Lung (tissue), 12 donors: ENCODE measurements around the gene PRMT2. TPM values are rescaled to one million over a fixed set of nuclear protein-coding genes. Genes with fewer than 3 reads are reported as not detected.

Source experiments
- ATAC-seq: fragments of 200-7000 bp; cut with Tn5 transposase; one replicate; pipeline ENCODE4 v1.9.1; 2020; ENCODE audit warnings: moderate number of reproducible peaks; ENCODE audit not compliant: insufficient read depth, low FRiP score
- DNase-seq, 3 donors: peaks; one replicate each; pipeline ENCODE4 v3.0.0-alpha.2; 2013 to 2017
- H3K27ac ChIP-seq, 2 donors: one replicate each; pipeline ENCODE4 v1.5.1; 2013; ENCODE audit warnings: mild to moderate bottlenecking in 2 of 2, moderate library complexity in 2 of 2, control low read depth in 1 of 2, inconsistent platforms in 1 of 2, low read depth in 1 of 2, low read length in 1 of 2
- H3K27me3 ChIP-seq, 3 donors: one replicate each; pipeline ENCODE4 v1.5.1; 2013; ENCODE audit warnings: low read length in 2 of 3; ENCODE audit not compliant: control insufficient read depth in 3 of 3, insufficient read depth in 3 of 3
- H3K36me3 ChIP-seq, 4 donors: one replicate each; pipeline ENCODE4 v1.5.1; 2013; ENCODE audit warnings: low read length in 4 of 4, mild to moderate bottlenecking in 1 of 4, moderate library complexity in 1 of 4; ENCODE audit not compliant: control insufficient read depth in 4 of 4, insufficient read depth in 4 of 4
- H3K4me1 ChIP-seq, 5 donors: one replicate each; pipeline ENCODE4 v1.5.1; 2013; ENCODE audit warnings: low read length in 5 of 5, mild to moderate bottlenecking in 2 of 5, moderate library complexity in 1 of 5; ENCODE audit not compliant: control insufficient read depth in 5 of 5, insufficient read depth in 5 of 5
- H3K4me3 ChIP-seq: one replicate; pipeline ENCODE4 v1.5.1; 2013; ENCODE audit warnings: mild to moderate bottlenecking, control low read depth, moderate library complexity
- H3K9ac ChIP-seq, 2 donors: one replicate each; pipeline ENCODE4 v1.5.1; 2013; ENCODE audit warnings: low read length in 2 of 2, control low read depth in 1 of 2; ENCODE audit not compliant: insufficient read depth in 1 of 2
- H3K9me3 ChIP-seq, 4 donors: one replicate each; pipeline ENCODE4 v1.5.1; 2013; ENCODE audit warnings: low read length in 3 of 4, mild to moderate bottlenecking in 1 of 4, moderate library complexity in 1 of 4; ENCODE audit not compliant: control insufficient read depth in 4 of 4, insufficient read depth in 3 of 4
- WGBS, 2 donors: extraction: QIAGEN DNeasy Blood & Tissue Kit; methylation state at CpG; one replicate each; pipeline ENCODE4 v1.1.7; 2013; 5-methylcytosine and 5-hydroxymethylcytosine counted together
- polyA plus RNA-seq, 2 donors: library from polyadenylated mRNA; stranded (reverse); fragments of 200-250 nt; gene quantifications; one replicate each; pipeline ENCODE4 v1.2.1, GENCODE V29; 2013
- total RNA-seq, 2 donors: library from RNA; depleted of rRNA in 1 of 2; stranded (reverse); fragments of >200 nt in 1 of 2; gene quantifications; one replicate each; pipeline ENCODE4 v1.2.1, GENCODE V29; 2014 to 2021
- TF ChIP-seq, protein P1 (sequence below): IDR thresholded peaks from 2 replicates; pipeline ENCODE4 v1.5.1; 2012; ENCODE audit warnings: mild to moderate bottlenecking; ENCODE audit errors: control extremely low read depth, extremely low read depth
- donor health status: control.
- donor health status: control.
- donor health status: Bipolar disorder and iron deficiency.
- donor health status: healthy.
- donor health status: DM: yes; HTN: yes; CAD: no.

Gene PRMT2
- total and polyA plus RNA-seq, 4 donors = 58.2 to 114 (median 90.8) TPM

DNA sequence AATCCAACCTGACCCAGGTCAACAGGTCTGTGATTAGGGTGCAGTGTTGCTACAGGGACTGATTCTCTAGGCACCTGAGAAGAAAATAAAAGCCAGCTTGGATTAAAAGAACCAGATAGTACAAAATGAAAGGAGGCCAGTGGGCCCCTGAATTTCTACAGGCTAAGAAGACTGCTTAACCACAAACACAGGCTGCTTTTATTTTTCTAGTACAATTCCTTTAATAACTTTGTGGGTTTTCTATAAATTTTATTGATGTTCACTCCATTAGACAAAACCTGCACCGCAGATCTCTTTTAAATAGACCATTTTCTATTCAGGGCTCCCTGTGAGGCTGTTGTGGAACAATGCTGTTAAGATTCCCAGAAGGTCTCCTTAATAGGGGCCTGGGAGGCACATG lies 9.7 kb upstream of the PRMT2 start:
- H3K9me3 ChIP-seq = peaks cover 0 to 17% (median 10%) of the 10 kb centered on the region in 4 donors
- no peak for ATAC-seq
- H3K4me3 ChIP-seq = no peak overlapping the region
- no peak overlapping the region for H3K9ac ChIP-seq
- H3K4me1 ChIP-seq = peaks cover 0 to 15% (median 0%) of the 10 kb centered on the region in 5 donors
- no peak overlapping the region for H3K27ac ChIP-seq
- WGBS, 2 donors = 89 to 91% methylated on average over 1 of the region's 1 CpG
- H3K36me3 ChIP-seq = no peaks in the 10 kb centered on the region
- no peak for DNase-seq
- TF ChIP-seq, protein P1, sequence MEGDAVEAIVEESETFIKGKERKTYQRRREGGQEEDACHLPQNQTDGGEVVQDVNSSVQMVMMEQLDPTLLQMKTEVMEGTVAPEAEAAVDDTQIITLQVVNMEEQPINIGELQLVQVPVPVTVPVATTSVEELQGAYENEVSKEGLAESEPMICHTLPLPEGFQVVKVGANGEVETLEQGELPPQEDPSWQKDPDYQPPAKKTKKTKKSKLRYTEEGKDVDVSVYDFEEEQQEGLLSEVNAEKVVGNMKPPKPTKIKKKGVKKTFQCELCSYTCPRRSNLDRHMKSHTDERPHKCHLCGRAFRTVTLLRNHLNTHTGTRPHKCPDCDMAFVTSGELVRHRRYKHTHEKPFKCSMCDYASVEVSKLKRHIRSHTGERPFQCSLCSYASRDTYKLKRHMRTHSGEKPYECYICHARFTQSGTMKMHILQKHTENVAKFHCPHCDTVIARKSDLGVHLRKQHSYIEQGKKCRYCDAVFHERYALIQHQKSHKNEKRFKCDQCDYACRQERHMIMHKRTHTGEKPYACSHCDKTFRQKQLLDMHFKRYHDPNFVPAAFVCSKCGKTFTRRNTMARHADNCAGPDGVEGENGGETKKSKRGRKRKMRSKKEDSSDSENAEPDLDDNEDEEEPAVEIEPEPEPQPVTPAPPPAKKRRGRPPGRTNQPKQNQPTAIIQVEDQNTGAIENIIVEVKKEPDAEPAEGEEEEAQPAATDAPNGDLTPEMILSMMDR = no peak
- no peaks in the 10 kb centered on the region for H3K27me3 ChIP-seq

DNA sequence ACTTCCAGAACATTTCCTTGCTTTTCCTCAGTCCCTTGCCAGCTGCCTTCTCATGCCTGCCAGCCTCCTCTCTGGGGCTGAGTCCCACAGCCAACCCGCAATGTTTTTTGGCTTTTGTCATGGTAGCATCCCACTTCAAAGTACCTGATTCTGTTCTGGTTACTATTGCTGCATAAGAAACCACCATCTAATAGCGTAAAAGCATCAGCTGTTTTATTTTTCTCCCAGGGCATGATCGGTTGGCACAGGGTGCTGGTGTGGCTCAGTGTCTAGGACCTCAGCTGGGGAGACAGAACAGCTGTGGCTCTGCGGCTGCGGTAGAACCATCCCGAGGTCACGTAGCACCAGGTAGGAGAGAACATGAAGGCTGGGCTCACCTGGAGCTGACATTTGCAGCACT lies 8.9 kb upstream of the PRMT2 start:
- Histone ChIP-seq H3K4me1 (peaks cover 0 to 13% (median 0%) of the 10 kb centered on the region in 5 donors), H3K9ac (no peak overlapping the region), H3K4me3 (no peak overlapping the region), H3K27ac (peak overlapping the region in 1 of 2 donors; percentile 4), H3K36me3 (no peaks in the 10 kb centered on the region), H3K27me3 (no peaks in the 10 kb centered on the region), H3K9me3 (peaks cover 0 to 17% (median 10%) of the 10 kb centered on the region in 4 donors)
- ATAC-seq (no peak), DNase-seq (no peak)
- TF ChIP-seq, protein P1 = no peak
- 91 to 94% methylated on average over 7 of the region's 7 CpGs for WGBS, 2 donors

DNA sequence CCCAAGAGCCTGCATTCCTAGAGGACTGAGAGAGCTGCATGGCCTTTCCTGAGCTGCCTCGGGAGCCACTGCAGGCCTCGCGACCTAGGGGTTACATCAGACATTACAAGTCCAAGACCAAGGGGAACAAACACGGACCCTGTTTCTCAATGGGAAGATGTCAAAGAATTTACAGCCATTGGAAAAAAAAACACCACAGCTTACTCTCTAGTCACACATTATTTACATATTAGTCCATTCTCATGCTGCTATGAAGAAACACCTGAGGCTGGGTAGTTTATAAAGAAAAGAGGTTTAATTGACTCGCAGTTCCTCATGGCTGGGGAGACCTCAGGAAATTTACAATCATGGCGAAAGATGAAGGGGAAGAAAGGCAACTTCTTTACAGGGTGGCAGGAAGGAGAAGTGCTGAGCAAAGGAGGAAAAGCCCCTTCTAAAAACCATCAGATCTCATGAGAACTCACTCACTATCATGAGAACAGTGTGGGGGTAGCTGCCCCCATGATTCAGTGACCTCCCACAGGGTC lies 8.4 kb upstream of the PRMT2 start:
- peaks cover 0 to 9% (median 0%) of the 10 kb centered on the region in 5 donors for H3K4me1 ChIP-seq
- peak overlapping the region in 1 of 2 donors; percentile 4 for H3K27ac ChIP-seq
- H3K9ac ChIP-seq = no peak overlapping the region
- no peak for ATAC-seq
- TF ChIP-seq, protein P1 = no peak
- 31 to 67% methylated on average over 6 of the region's 6 CpGs for WGBS, 2 donors
- no peak overlapping the region for H3K4me3 ChIP-seq
- no peaks in the 10 kb centered on the region for H3K27me3 ChIP-seq
- DNase-seq = no peak
- H3K9me3 ChIP-seq = peaks cover 0 to 17% (median 10%) of the 10 kb centered on the region in 4 donors
- no peaks in the 10 kb centered on the region for H3K36me3 ChIP-seq

DNA sequence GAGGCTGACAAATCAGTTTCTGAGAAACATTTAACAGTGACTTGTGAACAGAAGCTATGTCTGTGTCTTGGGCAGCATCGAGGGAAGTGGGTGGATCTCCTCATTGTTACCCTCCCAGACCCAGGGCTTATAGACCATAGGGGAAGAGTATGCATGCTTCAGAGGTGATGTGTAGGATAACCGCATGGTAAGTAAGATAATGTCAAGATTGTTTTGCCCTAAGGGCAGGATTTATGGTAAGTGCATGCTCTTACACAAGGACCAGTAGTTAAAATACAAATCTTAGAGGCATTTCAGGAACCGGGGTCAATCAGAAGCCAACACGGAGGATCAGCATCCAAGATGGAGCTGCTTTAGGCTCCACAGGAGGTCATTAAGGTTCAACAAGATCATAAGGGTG lies 7.7 kb upstream of the PRMT2 start:
- H3K27me3 ChIP-seq = no peaks in the 10 kb centered on the region
- no peak overlapping the region for H3K9ac ChIP-seq
- peaks cover 0 to 9% (median 0%) of the 10 kb centered on the region in 5 donors for H3K4me1 ChIP-seq
- DNase-seq (no peak), ATAC-seq (no peak)
- H3K4me3 ChIP-seq = no peak overlapping the region
- peaks cover 0 to 17% (median 10%) of the 10 kb centered on the region in 4 donors for H3K9me3 ChIP-seq
- H3K27ac ChIP-seq = no peak overlapping the region
- 83 to 87% methylated on average over 4 of the region's 4 CpGs for WGBS, 2 donors
- H3K36me3 ChIP-seq = no peaks in the 10 kb centered on the region
- TF ChIP-seq, protein P1 = no peak
